ENCODE measurements around the gene LPP. TPM values are rescaled to one million over a fixed set of nuclear protein-coding genes. Genes with fewer than 3 reads are reported as not detected.
A peak's percentile ranks its signal among the peaks of the same experiment; 100 is the strongest.

Gene LPP
- total and polyA plus RNA-seq, 2 of the 13 experiments (the other 11 are each of a cell fraction or from before 2014, with no cell fraction given): 19.2 to 29.9 TPM

GRCh38 chr3:188720636-188721035, 566.7 kb downstream of the LPP start (continued):
- TF ChIP-seq REST (IDR thresholded peaks at IDR 0.05; ENCODE audit: borderline replicate concordance in 1 of 2, low read depth in 1 of 2, low read length in 2 of 2): peak in 1 of 2 experiments; percentile 61; a peak in 1 of 4 replicates
- TF ChIP-seq ZGPAT (CRISPR knock-in tag; IDR thresholded peaks at IDR 0.05): peak; percentile 90
- peak; percentile 86 for TF ChIP-seq ZNF614 (CRISPR knock-in tag; IDR thresholded peaks at IDR 0.05; ENCODE audit: borderline replicate concordance)
- TF ChIP-seq MED13 (CRISPR knock-in tag; IDR thresholded peaks at IDR 0.05): peak; percentile 96
- peak; percentile 80 for TF ChIP-seq BRD4 (CRISPR knock-in tag; IDR thresholded peaks at IDR 0.05)
- TF ChIP-seq FOXK2 (IDR thresholded peaks at IDR 0.05): peak; percentile 64; the same call in 1 of the 2 replicates
- TF ChIP-seq KLF16 (CRISPR knock-in tag; IDR thresholded peaks at IDR 0.05): peak in 1 of 2 experiments; percentile 75; a peak in 2 of 4 replicates
- TF ChIP-seq DRAP1 (CRISPR knock-in tag; IDR thresholded peaks at IDR 0.05): peak; percentile 61; the same call in 1 of the 2 replicates
- TF ChIP-seq SP5 (CRISPR knock-in tag; IDR thresholded peaks at IDR 0.05; ENCODE audit: borderline replicate concordance, low read depth): peak; percentile 41; the same call in 1 of the 2 replicates
- TF ChIP-seq NR2C2 (CRISPR knock-in tag; IDR thresholded peaks at IDR 0.05; ENCODE audit: borderline replicate concordance): peak; percentile 65; the same call in 1 of the 2 replicates
- TF ChIP-seq KAT7 (CRISPR knock-in tag; IDR thresholded peaks at IDR 0.05; ENCODE audit: borderline replicate concordance): peak; percentile 58; the same call in 1 of the 2 replicates
- peak; percentile 59; the same call in 1 of the 2 replicates for TF ChIP-seq PHF21A (CRISPR knock-in tag; IDR thresholded peaks at IDR 0.05)
- no peak; the same call in 1 of the 2 replicates for TF ChIP-seq ZNF646 (CRISPR knock-in tag; IDR thresholded peaks at IDR 0.05)
- TF ChIP-seq ZNF264 (CRISPR knock-in tag; IDR thresholded peaks at IDR 0.05): peak; percentile 84; the same call in 1 of the 2 replicates
- 0 out of 2 replicates have a peak, but pooled peaks have one; percentile 56 for TF ChIP-seq ZFP37 (CRISPR knock-in tag; IDR thresholded peaks at IDR 0.05; ENCODE audit: borderline replicate concordance)
- TF ChIP-seq TFAP4 (IDR thresholded peaks at IDR 0.05; ENCODE audit: borderline replicate concordance, low read depth): peak; percentile 13; the same call in 1 of the 2 replicates
- peak; percentile 48; the same call in 1 of the 2 replicates for TF ChIP-seq KAT8 (CRISPR knock-in tag; IDR thresholded peaks at IDR 0.05)
